Measurements from ENCODE around the gene ADM.
"Not testable (repeated sequence)": the region's sequence is repeated elsewhere in the genome, so short reads cannot be mapped to it uniquely, and the experiment has no call there.

ADM gene, protein sequence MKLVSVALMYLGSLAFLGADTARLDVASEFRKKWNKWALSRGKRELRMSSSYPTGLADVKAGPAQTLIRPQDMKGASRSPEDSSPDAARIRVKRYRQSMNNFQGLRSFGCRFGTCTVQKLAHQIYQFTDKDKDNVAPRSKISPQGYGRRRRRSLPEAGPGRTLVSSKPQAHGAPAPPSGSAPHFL

GRCh38 chr11:10304495-10305261 lies at the start of gene ADM:
TSS of gene ADM (plus strand) at chr11:10305073. CDS start at chr11:10305701, 628 bp downstream.
- DNase-seq, result no peak

- DNase-seq, result no peak
These were observed 49.3 kb upstream of the ADM start for GRCh38 chr11:10255388-10256125.

GRCh38 chr11:10257478-10257877 lies 47.4 kb upstream of the ADM start:
- no peak for DNase-seq

GRCh38 chr11:10261821-10262220 lies 43.1 kb upstream of the ADM start:
- no peak for DNase-seq

DNA sequence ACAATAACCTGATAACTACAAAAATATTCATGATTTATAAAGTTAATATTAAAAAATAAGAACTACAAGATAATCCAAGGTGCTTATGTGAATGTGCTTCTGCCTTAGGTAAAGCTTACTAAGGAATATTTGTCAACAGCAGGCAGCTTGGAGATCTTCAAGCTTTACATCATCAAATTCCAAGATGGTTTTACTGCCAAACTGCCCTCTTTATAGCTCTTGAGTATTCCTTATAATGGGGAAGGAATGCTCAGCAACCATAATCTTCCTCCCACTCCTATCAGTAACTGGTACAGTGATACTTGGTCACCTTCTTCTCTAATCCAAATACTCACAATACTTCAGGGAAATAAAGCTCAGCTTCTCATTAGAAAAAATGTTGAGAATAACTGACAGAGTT lies 40.9 kb upstream of the ADM start:
- no peak for DNase-seq

GRCh38 chr11:10264716-10265115 lies 40.2 kb upstream of the ADM start:
- not testable (repeated sequence) for DNase-seq

GRCh38 chr11:10265936-10266335 lies 38.9 kb upstream of the ADM start:
- DNase-seq, result no peak

- no peak for DNase-seq
These were observed 37.1 kb upstream of the ADM start for GRCh38 chr11:10267821-10268220.

DNA sequence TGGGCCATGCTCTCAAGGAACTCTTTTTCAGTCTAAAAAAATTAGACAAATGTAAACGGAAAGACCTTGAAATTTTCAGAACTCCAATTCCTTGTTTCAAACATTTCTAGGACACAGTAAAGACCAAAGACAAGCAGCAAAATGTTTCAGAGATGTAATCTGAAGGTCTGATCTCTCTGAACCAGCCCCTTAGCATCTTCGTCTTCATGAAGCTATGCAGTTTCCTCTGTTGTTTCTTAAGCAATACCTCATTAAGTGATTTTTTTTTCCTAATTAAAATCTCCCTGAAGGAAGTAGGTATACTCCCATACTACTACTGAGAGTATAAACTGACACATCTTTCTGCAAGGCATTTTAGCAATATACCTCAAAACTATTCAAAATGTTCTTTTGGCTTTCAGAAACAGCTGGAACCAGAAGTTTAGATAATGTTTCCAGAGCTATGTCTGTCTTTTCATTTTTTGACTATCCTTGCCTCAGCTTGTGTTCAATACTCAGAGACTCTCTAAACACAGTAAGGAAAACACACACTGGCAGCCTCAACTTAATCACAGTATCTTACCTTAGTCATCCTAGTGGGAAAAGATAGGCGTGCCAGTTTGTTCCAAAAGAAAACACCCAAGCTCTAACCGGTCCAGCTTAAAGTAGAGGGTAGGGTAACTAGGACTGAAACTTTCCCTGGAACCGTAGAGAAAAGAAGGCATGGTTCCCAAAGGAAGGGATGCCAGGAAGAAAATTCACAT lies 36.0 kb upstream of the ADM start:
- no peak for DNase-seq

DNA sequence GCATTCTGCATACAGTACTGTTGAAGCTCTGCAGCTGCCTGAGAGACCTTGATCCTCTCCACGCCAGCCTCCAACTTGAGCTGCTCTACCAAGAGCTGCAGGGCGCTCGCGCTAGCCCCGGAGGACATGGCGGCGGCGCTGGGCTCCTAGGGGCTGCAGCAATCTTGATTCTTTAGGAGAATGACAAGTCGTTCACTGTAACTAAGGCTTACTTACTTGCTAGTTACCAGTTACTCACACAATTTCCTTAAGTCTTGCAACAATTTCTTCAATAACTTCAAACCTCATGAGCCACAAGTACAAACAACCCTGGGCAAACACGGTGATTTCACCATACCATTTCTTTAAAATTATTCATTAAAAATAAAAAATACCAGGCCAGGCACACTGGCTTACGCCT lies 32.7 kb upstream of the ADM start:
- DNase-seq, result no peak

GRCh38 chr11:10273738-10274137 lies 31.1 kb upstream of the ADM start:
- DNase-seq, result no peak

GRCh38 chr11:10274726-10275125 lies 30.1 kb upstream of the ADM start:
- no peak for DNase-seq

DNA sequence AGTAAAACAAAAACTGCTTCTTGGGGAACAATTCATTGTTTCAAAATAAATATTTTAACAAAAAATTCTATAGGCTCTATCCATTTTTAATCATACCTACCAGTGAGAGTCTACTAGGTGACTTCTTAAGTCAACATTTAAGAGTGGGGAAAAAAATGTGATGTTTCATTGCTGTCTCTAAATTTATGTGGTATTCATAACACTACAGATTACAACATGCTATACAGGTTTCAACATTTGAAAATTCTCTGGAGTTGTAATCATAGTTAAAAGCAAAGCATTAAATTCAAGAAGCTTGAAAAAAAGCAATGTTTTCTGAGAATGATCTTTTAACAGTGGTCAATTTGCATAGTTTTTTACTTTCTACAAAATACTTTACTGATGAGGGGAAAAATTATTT lies 29.2 kb upstream of the ADM start:
- DNase-seq, result no peak

GRCh38 chr11:10282117-10282516 lies 22.8 kb upstream of the ADM start:
- no peak for DNase-seq

DNA sequence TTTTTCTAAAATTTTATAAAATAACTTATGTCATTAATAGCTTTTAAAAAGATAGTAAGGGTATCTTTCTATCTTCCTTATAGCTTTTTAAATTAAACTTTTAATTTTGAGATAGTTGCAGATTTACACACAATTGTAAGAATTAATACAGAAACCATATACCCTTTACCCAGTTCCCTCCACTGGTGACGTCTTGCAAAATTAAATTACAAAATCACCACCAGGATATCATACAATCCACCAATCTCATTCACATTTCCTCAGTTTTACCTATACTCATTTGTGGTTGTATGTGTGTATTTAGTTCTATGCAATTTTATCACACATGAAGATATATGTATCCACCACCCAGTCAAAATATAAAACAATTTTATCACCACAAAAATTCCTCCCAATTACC lies 20.9 kb upstream of the ADM start:
- DNase-seq, result no peak

- DNase-seq, result no peak
These were observed 19.6 kb upstream of the ADM start for GRCh38 chr11:10285148-10285802.

DNA sequence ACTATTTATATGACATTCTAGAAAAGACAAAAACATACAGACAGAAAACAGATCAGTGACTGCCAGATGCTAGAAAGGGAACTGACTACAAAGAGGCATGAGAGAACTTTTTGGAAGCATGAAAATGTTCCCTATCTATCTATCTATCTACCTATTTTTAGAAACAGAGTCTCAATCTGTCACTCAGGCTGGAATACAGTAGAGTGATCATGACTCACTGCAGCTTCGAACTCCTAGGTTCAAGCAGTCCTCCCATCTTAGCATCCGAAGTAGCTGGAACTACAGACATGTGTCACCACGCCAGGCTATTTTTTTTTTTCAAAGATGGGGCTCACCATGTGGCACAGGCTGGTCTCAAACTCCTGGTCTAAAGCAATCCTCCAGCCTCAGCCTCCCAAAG lies 17.7 kb upstream of the ADM start:
- no peak for DNase-seq

DNA sequence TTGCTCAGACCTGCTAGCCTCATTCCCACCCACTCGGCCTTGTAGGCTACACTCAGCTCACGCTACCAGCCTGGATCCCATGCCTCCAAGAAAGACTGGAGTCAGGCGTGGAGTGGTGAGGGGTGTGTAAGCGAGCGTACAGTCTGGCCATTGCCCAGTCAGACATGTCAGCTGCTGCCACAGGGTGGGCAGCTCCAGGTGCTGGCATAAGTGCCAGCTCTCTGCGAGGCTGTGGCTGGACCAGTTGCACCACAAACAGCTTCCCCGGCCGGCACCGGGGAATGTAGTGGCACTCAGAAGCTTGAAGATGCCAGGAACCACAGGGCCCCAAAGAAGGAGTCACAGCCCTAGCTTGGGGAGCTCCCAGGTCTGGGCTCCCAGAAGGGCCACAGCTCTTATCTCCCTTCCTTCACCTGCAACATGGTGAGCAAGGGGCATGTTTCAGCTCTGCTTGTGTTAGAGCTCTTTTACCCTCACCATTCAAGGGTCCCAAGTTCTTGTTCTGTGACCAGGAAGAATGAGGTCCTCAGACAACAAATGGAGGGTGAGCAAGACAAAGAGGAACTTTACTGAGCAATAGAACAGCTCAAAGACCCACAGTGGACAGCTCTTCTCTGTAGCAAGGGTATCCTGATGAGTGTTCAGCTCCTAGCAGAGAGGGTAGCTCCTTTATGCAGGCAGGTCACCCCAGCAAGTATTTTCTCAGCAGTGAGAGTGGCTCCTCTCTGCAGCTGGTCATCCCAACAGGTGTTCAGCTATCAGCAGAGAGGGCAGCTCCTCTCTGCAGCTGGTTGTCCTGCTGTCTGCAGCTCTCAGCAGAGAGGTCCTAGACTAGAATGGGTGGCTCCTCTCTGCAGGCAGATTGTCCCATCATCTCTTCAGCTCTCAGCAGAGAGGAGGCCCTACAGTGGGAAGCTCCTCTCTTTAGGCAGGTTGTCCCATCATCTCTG lies 16.8 kb upstream of the ADM start:
- no peak for DNase-seq

DNA sequence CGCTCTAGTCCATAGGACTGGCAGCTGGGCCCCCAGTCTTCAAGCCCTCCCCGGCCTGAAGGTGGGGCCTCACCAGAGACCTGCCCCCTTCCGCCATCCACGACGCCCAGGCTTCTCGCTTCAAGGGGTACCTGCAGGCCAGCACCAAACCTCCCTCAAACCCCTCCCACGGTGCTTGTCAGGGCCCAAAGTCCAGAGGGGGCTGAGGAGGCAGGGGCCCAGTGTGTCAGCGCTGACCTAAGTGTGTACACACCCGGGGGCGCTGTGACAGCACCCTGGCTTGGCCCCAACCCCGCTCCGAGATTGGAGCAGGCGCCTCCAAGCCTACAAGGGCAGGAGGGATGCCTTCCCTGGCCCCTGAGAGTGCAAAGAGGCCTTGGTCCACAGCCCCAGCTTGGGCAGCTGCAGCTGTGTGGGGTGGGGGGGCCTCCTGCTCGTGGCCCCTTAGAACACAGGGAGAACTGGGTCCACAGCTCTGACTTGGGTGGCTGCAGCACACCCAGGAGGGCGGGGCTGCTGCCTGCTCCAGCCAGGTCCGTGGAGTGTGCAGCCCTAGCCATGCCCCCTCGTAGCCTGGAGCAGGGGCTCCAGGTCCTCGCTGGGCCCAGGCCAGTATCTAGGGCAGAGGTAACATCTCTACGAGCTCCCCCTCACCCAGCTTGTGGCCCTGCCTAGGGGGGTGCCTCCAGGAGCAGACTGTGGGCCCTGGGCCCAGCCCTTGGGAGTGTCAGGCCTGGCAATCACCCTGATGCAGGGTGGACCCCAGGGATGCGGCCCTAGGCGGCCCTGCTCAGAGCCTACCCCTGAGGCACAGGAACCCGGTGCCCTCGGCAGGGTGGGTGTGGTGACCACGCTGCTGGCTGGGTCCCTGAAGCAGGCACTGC lies 15.8 kb upstream of the ADM start:
- DNase-seq, result no peak

DNA sequence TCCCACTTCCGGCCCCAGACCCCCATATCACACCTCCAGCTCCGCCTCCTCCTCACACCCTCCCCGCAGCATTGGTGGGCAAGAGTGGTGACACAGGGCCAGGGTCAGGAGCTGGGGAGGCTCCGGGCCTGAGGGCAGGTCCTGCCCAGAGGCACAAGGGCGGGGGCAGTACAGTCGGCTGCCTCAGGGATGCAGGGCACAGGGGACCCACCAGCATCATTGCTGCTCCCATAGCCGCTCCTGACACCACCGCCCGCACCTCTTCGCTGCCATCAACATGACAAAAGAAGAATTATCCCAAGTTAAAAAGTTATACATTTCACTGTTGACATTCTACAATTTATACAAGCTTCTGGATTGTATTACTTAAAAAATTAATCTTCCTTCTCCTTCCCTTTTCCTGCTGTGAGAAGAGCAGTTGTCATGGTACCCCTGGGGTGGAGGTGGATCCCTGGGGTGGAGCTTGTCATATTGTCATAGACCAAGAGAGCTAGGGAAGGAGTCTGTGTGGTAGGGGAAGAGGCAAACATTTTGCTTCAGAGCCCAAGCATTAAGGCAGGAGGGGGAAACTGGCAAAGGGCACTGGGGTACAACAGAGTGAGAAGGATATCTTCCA lies 15.0 kb upstream of the ADM start:
- DNase-seq, result no peak
